CD14-positive monocyte (primary cell): ENCODE results near the gene SDCBP2. TPM values are rescaled to one million over a fixed set of nuclear protein-coding genes. Genes with fewer than 3 reads are reported as not detected.

Experiments used
- DNase-seq, 3 donors: peaks; one replicate each; pipeline ENCODE4 v3.0.0-alpha.2; 2011 to 2022
- H2AFZ ChIP-seq: 2 replicates; pipeline ENCODE4 v1.6.0; 2012; ENCODE audit warnings: mild to moderate bottlenecking, low read depth, low read length, inconsistent platforms; ENCODE audit not compliant: insufficient read depth, poor library complexity, severe bottlenecking
- H3K27ac ChIP-seq, 2 donors: 1 replicate in 1 of 2; 2 replicates in 1 of 2; pipeline ENCODE4 v1.5.1; 2012 to 2013; ENCODE audit warnings: low read length in 2 of 2, control low read depth in 1 of 2, inconsistent platforms in 1 of 2, low read depth in 1 of 2, mild to moderate bottlenecking in 1 of 2
- H3K27me3 ChIP-seq, 2 donors: one replicate each; pipeline versions ENCODE4 v1.6.0 to v1.6.1; 2011 to 2013; ENCODE audit warnings: low read length in 2 of 2; ENCODE audit not compliant: control insufficient read depth in 2 of 2, insufficient read depth in 2 of 2
- H3K36me3 ChIP-seq, 2 donors: replicated peaks in 1 of 2; 1 replicate in 1 of 2; 2 replicates in 1 of 2; pipeline versions ENCODE4 v1.5.1 to v1.6.1; 2012 to 2013; ENCODE audit warnings: low read length in 2 of 2, control low read depth in 1 of 2, inconsistent platforms in 1 of 2, mild to moderate bottlenecking in 1 of 2; ENCODE audit not compliant: insufficient read depth in 2 of 2, control insufficient read depth in 1 of 2
- H3K4me1 ChIP-seq, 2 donors: 1 replicate in 1 of 2; 2 replicates in 1 of 2; pipeline versions ENCODE4 v1.5.1 to v1.6.1; 2012 to 2013; ENCODE audit warnings: low read length in 2 of 2, control low read depth in 1 of 2, inconsistent platforms in 1 of 2, mild to moderate bottlenecking in 1 of 2, moderate library complexity in 1 of 2; ENCODE audit not compliant: insufficient read depth in 2 of 2, control insufficient read depth in 1 of 2
- H3K4me2 ChIP-seq: replicated peaks from 2 replicates; pipeline ENCODE3; 2012; ENCODE audit warnings: low read length, moderate library complexity, mild to moderate bottlenecking; ENCODE audit not compliant: poor library complexity, severe bottlenecking; ENCODE audit errors: extremely low read depth
- H3K4me3 ChIP-seq, 3 experiments: fragments of 200-600 bp in 1 of 3; sonication (generic) in 1 of 3; replicated peaks in 1 of 3; 1 replicate in 2 of 3; 2 replicates in 1 of 3; pipeline ENCODE4 v1.5.1; 2011 to 2013; ENCODE audit warnings: low read length in 3 of 3, mild to moderate bottlenecking in 3 of 3, control low read depth in 2 of 3, low read depth in 2 of 3, inconsistent platforms in 1 of 3, moderate library complexity in 1 of 3
- H3K79me2 ChIP-seq: 2 replicates; pipeline ENCODE4 v1.6.0; 2012; ENCODE audit warnings: mild to moderate bottlenecking, control low read depth, inconsistent platforms, low read length, moderate library complexity; ENCODE audit not compliant: insufficient read depth
- H3K9ac ChIP-seq: 2 replicates; pipeline ENCODE4 v1.6.0; 2017; ENCODE audit warnings: low read length, mild to moderate bottlenecking; ENCODE audit not compliant: insufficient read depth, poor library complexity, severe bottlenecking
- H3K9me3 ChIP-seq, 2 donors: replicated peaks in 1 of 2; 1 replicate in 1 of 2; 2 replicates in 1 of 2; pipeline versions ENCODE4 v1.5.1 to v1.6.1; 2012 to 2013; ENCODE audit warnings: low read length in 2 of 2, control low read depth in 1 of 2; ENCODE audit not compliant: control insufficient read depth in 1 of 2, insufficient read depth in 1 of 2
- H4K20me1 ChIP-seq: 2 replicates; pipeline ENCODE4 v1.6.0; 2012; ENCODE audit warnings: mild to moderate bottlenecking, low read length, control low read depth, moderate library complexity; ENCODE audit not compliant: insufficient read depth
- H3K27ac Mint-ChIP-seq, 7 donors: one replicate each; pipeline ENCODE4 v1.8.0; 2020; ENCODE audit warnings: mild to moderate bottlenecking in 7 of 7, mixed read lengths in 7 of 7, moderate library complexity in 6 of 7, inconsistent platforms in 2 of 7
- H3K27me3 Mint-ChIP-seq, 3 donors: one replicate each; pipeline ENCODE4 v1.8.0; 2021 to 2022; ENCODE audit warnings: low read depth in 3 of 3, mild to moderate bottlenecking in 3 of 3, mixed read lengths in 3 of 3, moderate library complexity in 3 of 3, inconsistent platforms in 1 of 3
- H3K36me3 Mint-ChIP-seq, 2 donors: one replicate each; pipeline ENCODE4 v1.8.0; 2020; ENCODE audit warnings: mixed read lengths in 2 of 2, inconsistent platforms in 1 of 2, mild to moderate bottlenecking in 1 of 2
- H3K4me1 Mint-ChIP-seq: one replicate; pipeline ENCODE4 v1.8.0; 2020; ENCODE audit warnings: mild to moderate bottlenecking, mixed read lengths
- H3K4me3 Mint-ChIP-seq, 2 donors: one replicate each; pipeline ENCODE4 v1.8.0; 2020; ENCODE audit warnings: mild to moderate bottlenecking in 2 of 2, mixed read lengths in 2 of 2, moderate library complexity in 1 of 2
- H3K9me3 Mint-ChIP-seq, 7 donors: one replicate each; pipeline ENCODE4 v1.8.0; 2020 to 2022; ENCODE audit warnings: mixed read lengths in 7 of 7, mild to moderate bottlenecking in 6 of 7, moderate library complexity in 6 of 7, inconsistent platforms in 2 of 7
- CTCF ChIP-seq: fragments of 200-600 bp; IDR thresholded peaks from one replicate; pipeline ENCODE4 v1.8.0; 2022; ENCODE audit warnings: antibody characterized with exemption, mild to moderate bottlenecking
- WGBS: methylation state at CpG from one replicate; pipeline ENCODE4 v1.1.5; 2013; ENCODE audit warnings: missing lambda C conversion rate; ENCODE audit not compliant: insufficient coverage; 5-methylcytosine and 5-hydroxymethylcytosine counted together
- intact Hi-C, 2 donors: fragments of 100-400 bp; cut with micrococcal nuclease; formaldehyde crosslinking; loops; one replicate each; pipeline versions ENCODE4 v1.15.0 to v1.15.1; 2023
- polyA plus RNA-seq, 3 donors: library from polyadenylated mRNA; depleted of rRNA in 1 of 3; unstranded in 2 of 3; stranded (reverse) in 1 of 3; fragments of 300-500 nt in 2 of 3; fragments of >200 nt in 1 of 3; fragmentation: Illumina TruSeq in 2 of 3; gene quantifications; 1 replicate in 2 of 3; 2 replicates in 1 of 3; pipeline ENCODE4 v1.2.3, GENCODE V29; 2012 to 2021

The SDCBP2 gene
- polyA plus RNA-seq, 3 donors: 0.69 to 1.0 (median 0.71) TPM

- Histone ChIP-seq H3K27me3 (no peaks in the 10 kb centered on the region), H3K4me3 (no peak overlapping the region), H2AFZ (no peak overlapping the region), H3K4me2 (no peak overlapping the region), H4K20me1 (peaks cover 98% of the 10 kb centered on the region), H3K9me3 (no peaks in the 10 kb centered on the region), H3K9ac (no peak overlapping the region), H3K79me2 (peaks cover 17% of the 10 kb centered on the region), H3K27ac (no peak overlapping the region), H3K4me1 (no peaks in the 10 kb centered on the region), H3K36me3 (peaks cover 26 to 92% of the 10 kb centered on the region in 2 donors)
- intact Hi-C loops: no loop called here
- no peak for TF ChIP-seq CTCF
- no peak overlapping the region for H3K4me3 Mint-ChIP-seq
- H3K9me3 Mint-ChIP-seq: no peaks in the 10 kb centered on the region
- peaks cover 68 to 77% of the 10 kb centered on the region in 2 donors for H3K36me3 Mint-ChIP-seq
- no peak for DNase-seq
- WGBS: 12% methylated on average over 1 of the region's 2 CpGs
- peak overlapping the region in 1 of 7 donors; percentile 29 for H3K27ac Mint-ChIP-seq
- H3K27me3 Mint-ChIP-seq: peaks cover 0 to 1% (median 0%) of the 10 kb centered on the region in 3 donors
- peaks cover 21% of the 10 kb centered on the region for H3K4me1 Mint-ChIP-seq
These were observed 35.2 kb upstream of the SDCBP2 start for GRCh38 chr20:1364106-1364505.

- Histone ChIP-seq H3K4me2 (no peak overlapping the region), H4K20me1 (peaks cover 93% of the 10 kb centered on the region), H3K4me3 (no peak overlapping the region), H2AFZ (no peak overlapping the region), H3K4me1 (no peaks in the 10 kb centered on the region), H3K9me3 (no peaks in the 10 kb centered on the region), H3K27me3 (no peaks in the 10 kb centered on the region), H3K79me2 (peaks cover 12% of the 10 kb centered on the region), H3K9ac (no peak overlapping the region), H3K36me3 (peaks cover 26 to 91% of the 10 kb centered on the region in 2 donors), H3K27ac (peak overlapping the region in 1 of 2 donors; percentile 29)
- WGBS: 95% methylated on average over 5 of the region's 5 CpGs
- Mint-ChIP-seq H3K4me1 (peaks cover 21% of the 10 kb centered on the region), H3K36me3 (peaks cover 66 to 75% of the 10 kb centered on the region in 2 donors), H3K27ac (peak overlapping the region in 2 of 7 donors; percentile 29 to 51), H3K4me3 (no peak overlapping the region), H3K9me3 (no peaks in the 10 kb centered on the region), H3K27me3 (peaks cover 0 to 1% (median 0%) of the 10 kb centered on the region in 3 donors)
- no peak for TF ChIP-seq CTCF
- DNase-seq: no peak
- intact Hi-C loops: no loop called here
These were observed 34.6 kb upstream of the SDCBP2 start for GRCh38 chr20:1363522-1363921.
